ENCODE results near the gene SNX15.

Gene SNX15

GRCh38 chr11:65083834-65084597 lies 56.8 kb downstream of the SNX15 start, which contains the start of the genes CDCA5 and ZFPL1:
Gene CDCA5 (minus strand): TSS chr11:65084040. CDS start chr11:65083978, 62 bp downstream.
Gene ZFPL1 (plus strand): TSS chr11:65084222. CDS start chr11:65084699, 477 bp downstream.
- Histone ChIP-seq H2AFZ (peak within 1 kb of the TSS; percentile 87), H3K4me3 (ENCODE audit: low read depth, low read length) (peak within 1 kb of the TSS; percentile 74), H3K4me2 (ENCODE audit: low read length) (peak within 1 kb of the TSS; percentile 81), H3K9me3 (ENCODE audit: control insufficient read depth, low read length) (no peaks in the 10 kb centered on the region), H3K27ac (peak within 1 kb of the TSS; percentile 86), H3K4me1 (peaks cover 4% of the 10 kb centered on the region), H3K9ac (no peak within 1 kb of the TSS), H3K79me2 (no peaks in the 10 kb centered on the region), H3K27me3 (ENCODE audit: control insufficient read depth, insufficient read depth, low read length) (no peaks in the 10 kb centered on the region), H3K36me3 (ENCODE audit: control insufficient read depth, insufficient read depth, low read length) (no peaks in the 10 kb centered on the region)
- TF ChIP-seq CTCF (IDR thresholded peaks at IDR 0.05) = no peak

- TF ChIP-seq CTCF (IDR thresholded peaks at IDR 0.05) = no peak
- Histone ChIP-seq H3K27ac (peak overlapping the region; percentile 86), H3K9ac (no peak overlapping the region), H3K27me3 (ENCODE audit: control insufficient read depth, insufficient read depth, low read length) (no peaks in the 10 kb centered on the region), H2AFZ (peak overlapping the region; percentile 87), H3K36me3 (ENCODE audit: control insufficient read depth, insufficient read depth, low read length) (no peaks in the 10 kb centered on the region), H3K9me3 (ENCODE audit: control insufficient read depth, low read length) (no peaks in the 10 kb centered on the region), H3K4me3 (ENCODE audit: low read depth, low read length) (peak overlapping the region; percentile 74), H3K4me2 (ENCODE audit: low read length) (peak overlapping the region; percentile 80), H3K4me1 (peaks cover 4% of the 10 kb centered on the region), H3K79me2 (no peaks in the 10 kb centered on the region)
These were observed 57.5 kb downstream of the SNX15 start for GRCh38 chr11:65084598-65085375.

DNA sequence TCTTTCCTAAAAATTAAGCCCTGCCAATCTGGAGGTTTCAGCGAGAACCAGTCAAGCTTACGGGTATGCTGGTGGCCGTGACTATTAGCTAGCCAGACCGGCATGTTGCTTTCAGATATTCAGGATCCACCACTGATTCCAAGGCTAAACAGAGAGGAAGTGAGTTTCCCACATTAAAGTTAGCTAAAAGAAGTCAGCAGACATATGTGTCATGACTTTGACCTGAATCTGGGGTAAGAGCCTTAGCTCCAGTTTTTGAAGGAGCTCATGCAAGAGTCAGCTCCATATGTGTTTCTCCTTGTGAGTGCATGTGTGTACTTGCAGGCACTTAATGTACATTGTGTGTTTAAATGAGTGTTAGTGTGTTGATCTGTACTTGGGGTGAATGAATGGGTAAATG lies 58.2 kb downstream of the SNX15 start:
- Histone ChIP-seq H3K27ac (no peak overlapping the region), H3K4me2 (ENCODE audit: low read length) (no peak overlapping the region), H3K4me3 (ENCODE audit: low read depth, low read length) (no peak overlapping the region), H3K27me3 (ENCODE audit: control insufficient read depth, insufficient read depth, low read length) (no peaks in the 10 kb centered on the region), H3K79me2 (no peaks in the 10 kb centered on the region), H2AFZ (no peak overlapping the region), H3K4me1 (peaks cover 4% of the 10 kb centered on the region), H3K9me3 (ENCODE audit: control insufficient read depth, low read length) (no peaks in the 10 kb centered on the region), H3K9ac (no peak overlapping the region), H3K36me3 (ENCODE audit: control insufficient read depth, insufficient read depth, low read length) (no peaks in the 10 kb centered on the region)
- no peak for TF ChIP-seq CTCF (IDR thresholded peaks at IDR 0.05)

GRCh38 chr11:65086809-65087208 lies 59.6 kb downstream of the SNX15 start:
- Histone ChIP-seq H3K4me3 (ENCODE audit: low read depth, low read length) (no peak overlapping the region), H3K9me3 (ENCODE audit: control insufficient read depth, low read length) (no peaks in the 10 kb centered on the region), H3K27me3 (ENCODE audit: control insufficient read depth, insufficient read depth, low read length) (no peaks in the 10 kb centered on the region), H2AFZ (no peak overlapping the region), H3K9ac (no peak overlapping the region), H3K79me2 (no peaks in the 10 kb centered on the region), H3K36me3 (ENCODE audit: control insufficient read depth, insufficient read depth, low read length) (no peaks in the 10 kb centered on the region), H3K27ac (no peak overlapping the region), H3K4me2 (ENCODE audit: low read length) (no peak overlapping the region), H3K4me1 (peaks cover 4% of the 10 kb centered on the region)
- TF ChIP-seq CTCF (IDR thresholded peaks at IDR 0.05) = no peak
